ENCODE results near the gene CCDC71L.

DNA sequence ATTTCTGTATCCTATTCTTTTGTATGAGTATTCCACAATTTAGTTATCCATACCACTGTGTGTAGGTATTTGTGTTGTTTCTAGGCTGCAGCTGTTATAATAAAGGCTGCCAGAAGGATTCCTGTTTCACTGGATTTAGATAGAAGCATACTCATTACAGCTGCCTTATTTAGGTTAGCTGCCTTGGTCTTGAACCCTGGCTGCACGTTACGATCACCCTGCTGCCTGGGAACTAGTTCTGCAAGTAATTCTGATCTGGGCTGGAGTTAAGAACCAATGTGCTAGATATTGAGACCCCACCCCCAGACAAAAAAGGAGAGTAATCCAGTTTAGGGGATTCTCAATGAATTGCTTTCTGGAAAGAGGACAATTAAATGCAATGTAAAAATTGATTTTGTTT, 43.1 kb downstream of the CCDC71L start:
- TF ChIP-seq, protein P1, sequence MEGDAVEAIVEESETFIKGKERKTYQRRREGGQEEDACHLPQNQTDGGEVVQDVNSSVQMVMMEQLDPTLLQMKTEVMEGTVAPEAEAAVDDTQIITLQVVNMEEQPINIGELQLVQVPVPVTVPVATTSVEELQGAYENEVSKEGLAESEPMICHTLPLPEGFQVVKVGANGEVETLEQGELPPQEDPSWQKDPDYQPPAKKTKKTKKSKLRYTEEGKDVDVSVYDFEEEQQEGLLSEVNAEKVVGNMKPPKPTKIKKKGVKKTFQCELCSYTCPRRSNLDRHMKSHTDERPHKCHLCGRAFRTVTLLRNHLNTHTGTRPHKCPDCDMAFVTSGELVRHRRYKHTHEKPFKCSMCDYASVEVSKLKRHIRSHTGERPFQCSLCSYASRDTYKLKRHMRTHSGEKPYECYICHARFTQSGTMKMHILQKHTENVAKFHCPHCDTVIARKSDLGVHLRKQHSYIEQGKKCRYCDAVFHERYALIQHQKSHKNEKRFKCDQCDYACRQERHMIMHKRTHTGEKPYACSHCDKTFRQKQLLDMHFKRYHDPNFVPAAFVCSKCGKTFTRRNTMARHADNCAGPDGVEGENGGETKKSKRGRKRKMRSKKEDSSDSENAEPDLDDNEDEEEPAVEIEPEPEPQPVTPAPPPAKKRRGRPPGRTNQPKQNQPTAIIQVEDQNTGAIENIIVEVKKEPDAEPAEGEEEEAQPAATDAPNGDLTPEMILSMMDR (IDR thresholded peaks at IDR 0.05) = no peak
- TF ChIP-seq EP300 (IDR thresholded peaks at IDR 0.05) = no peak

All from tibial nerve (tissue), 4 donors.